ENCODE data around the gene NEUROG2. TPM values are rescaled to one million over a fixed set of nuclear protein-coding genes. Genes with fewer than 3 reads are reported as not detected.
"Not testable (repeated sequence)": the region's sequence is repeated elsewhere in the genome, so short reads cannot be mapped to it uniquely, and the experiment has no call there.

Gene NEUROG2
- total RNA-seq, 1 experiment from 2014 or later = not detected

- DNase-seq (ENCODE audit: low read depth) = no peak
- in situ Hi-C loops (cut with HindIII; ENCODE audit: low pct_unique_long_range_greater_than_20kb, low sequenced_read_pairs) = no loop called here
Measured at GRCh38 chr4:112523008-112523721, 7.2 kb upstream of the NEUROG2 start.

- DNase-seq (ENCODE audit: low read depth); in situ Hi-C loops (cut with HindIII; ENCODE audit: low pct_unique_long_range_greater_than_20kb, low sequenced_read_pairs): not testable (repeated sequence)
Measured at GRCh38 chr4:112522431-112522830, 6.5 kb upstream of the NEUROG2 start.

- no peak for DNase-seq (ENCODE audit: low read depth)
- in situ Hi-C loops (cut with HindIII; ENCODE audit: low pct_unique_long_range_greater_than_20kb, low sequenced_read_pairs) = no loop called here
Measured at GRCh38 chr4:112521123-112522023, 5.4 kb upstream of the NEUROG2 start.

- DNase-seq (ENCODE audit: low read depth) = no peak
- in situ Hi-C loops (cut with HindIII; ENCODE audit: low pct_unique_long_range_greater_than_20kb, low sequenced_read_pairs) = no loop called here
Measured at GRCh38 chr4:112520598-112521122, 4.7 kb upstream of the NEUROG2 start.

- in situ Hi-C loops (cut with HindIII; ENCODE audit: low pct_unique_long_range_greater_than_20kb, low sequenced_read_pairs) = no loop called here
- no peak for DNase-seq (ENCODE audit: low read depth)
Measured at GRCh38 chr4:112519689-112520597, 4.0 kb upstream of the NEUROG2 start.

GRCh38 chr4:112518675-112519074 is 2.7 kb upstream of the NEUROG2 start:
- DNase-seq (ENCODE audit: low read depth) = no peak
- in situ Hi-C loops (cut with HindIII; ENCODE audit: low pct_unique_long_range_greater_than_20kb, low sequenced_read_pairs) = no loop called here

GRCh38 chr4:112517911-112518310 is 1.9 kb upstream of the NEUROG2 start:
- in situ Hi-C loops (cut with HindIII; ENCODE audit: low pct_unique_long_range_greater_than_20kb, low sequenced_read_pairs) = no loop called here
- no peak for DNase-seq (ENCODE audit: low read depth)

GRCh38 chr4:112517067-112517634 is 1.2 kb upstream of the NEUROG2 start:
- no peak for DNase-seq (ENCODE audit: low read depth)
- in situ Hi-C loops (cut with HindIII; ENCODE audit: low pct_unique_long_range_greater_than_20kb, low sequenced_read_pairs) = no loop called here

GRCh38 chr4:112516471-112517066 is 589 bp upstream of the NEUROG2 start:
- peak; percentile 47 for DNase-seq (ENCODE audit: low read depth)
- in situ Hi-C loops (cut with HindIII; ENCODE audit: low pct_unique_long_range_greater_than_20kb, low sequenced_read_pairs) = no loop called here

- in situ Hi-C loops (cut with HindIII; ENCODE audit: low pct_unique_long_range_greater_than_20kb, low sequenced_read_pairs) = no loop called here
- peak; percentile 68 for DNase-seq (ENCODE audit: low read depth)
Measured at GRCh38 chr4:112515198-112516065, 548 bp downstream of the NEUROG2 start.

- DNase-seq (ENCODE audit: low read depth) = no peak
- in situ Hi-C loops (cut with HindIII; ENCODE audit: low pct_unique_long_range_greater_than_20kb, low sequenced_read_pairs) = no loop called here
Measured at GRCh38 chr4:112514647-112515197, 1.3 kb downstream of the NEUROG2 start.

- in situ Hi-C loops (cut with HindIII; ENCODE audit: low pct_unique_long_range_greater_than_20kb, low sequenced_read_pairs) = no loop called here
- DNase-seq (ENCODE audit: low read depth) = no peak
Measured at GRCh38 chr4:112513971-112514646, 1.9 kb downstream of the NEUROG2 start.

GRCh38 chr4:112511803-112512118 is 4.2 kb downstream of the NEUROG2 start:
- in situ Hi-C loops (cut with HindIII; ENCODE audit: low pct_unique_long_range_greater_than_20kb, low sequenced_read_pairs) = no loop called here
- no peak for DNase-seq (ENCODE audit: low read depth)

- no peak for DNase-seq (ENCODE audit: low read depth)
- in situ Hi-C loops (cut with HindIII; ENCODE audit: low pct_unique_long_range_greater_than_20kb, low sequenced_read_pairs) = no loop called here
Measured at GRCh38 chr4:112511093-112511802, 4.7 kb downstream of the NEUROG2 start.

GRCh38 chr4:112510291-112511092 is 5.5 kb downstream of the NEUROG2 start:
- in situ Hi-C loops (cut with HindIII; ENCODE audit: low pct_unique_long_range_greater_than_20kb, low sequenced_read_pairs) = no loop called here

More at GRCh38 chr4:112510291-112511092, 5.5 kb downstream of the NEUROG2 start:
- no peak for DNase-seq (ENCODE audit: low read depth)
